Activated CD4-positive, alpha-beta T cell treated with anti-CD3 and anti-CD28 coated beads, Interleukin-2, amount 50 U/mL, for 16 hours (primary cell): ENCODE data around the gene EIF4G2.
A peak's percentile ranks its signal among the peaks of the same experiment; 100 is the strongest.

Experiments
- DNase-seq: peaks from one replicate; pipeline ENCODE4 v3.0.0-alpha.2; 2020

Gene EIF4G2

DNA sequence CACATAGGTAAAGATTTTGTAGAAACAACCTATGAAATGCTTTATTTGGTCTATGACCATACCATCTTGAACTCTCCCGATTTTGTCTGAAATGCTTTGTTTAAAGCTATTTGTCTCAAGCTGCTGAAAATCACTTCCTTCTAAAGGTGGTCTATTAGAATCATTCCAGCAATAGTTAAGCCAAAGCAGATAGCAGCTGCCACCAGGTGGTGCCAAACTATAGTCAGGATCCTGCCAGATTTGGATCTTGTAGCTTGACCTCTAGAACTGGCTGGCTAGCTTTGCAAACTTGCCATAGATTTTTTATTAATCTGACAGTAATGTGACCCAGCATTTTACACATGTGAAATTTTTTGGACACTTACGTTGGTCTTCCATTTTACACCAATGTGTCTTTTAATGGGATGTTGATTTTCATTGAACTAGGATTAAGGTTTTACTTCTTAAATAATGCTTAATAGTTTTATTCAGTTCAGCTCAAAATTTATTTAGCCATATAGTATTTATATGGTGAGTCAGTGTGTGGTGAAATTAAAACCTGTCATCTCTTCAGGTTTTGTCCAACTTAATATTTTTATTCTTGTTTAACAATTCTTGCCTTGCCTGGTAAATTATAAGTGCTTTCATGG lies 38.0 kb downstream of the EIF4G2 start:
- DNase-seq, result peak; percentile 28

DNA sequence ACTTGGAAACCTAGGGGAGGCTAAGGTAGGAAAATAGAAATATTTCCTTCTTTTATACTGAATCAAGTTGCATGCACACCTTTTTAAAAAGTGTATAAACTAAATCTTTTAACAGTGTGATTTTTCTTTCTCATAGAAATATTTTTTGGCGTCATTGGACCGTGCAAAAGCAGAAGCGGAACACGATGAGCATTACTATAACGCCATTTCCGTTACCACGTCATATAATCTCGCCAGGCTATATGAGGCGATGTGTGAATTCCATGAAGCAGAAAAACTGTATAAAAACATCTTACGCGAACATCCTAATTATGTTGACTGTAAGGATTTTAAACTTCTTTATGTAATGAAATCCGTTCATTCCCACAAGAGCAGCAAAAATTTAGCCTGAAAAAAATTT lies 44.3 kb downstream of the EIF4G2 start:
- no peak for DNase-seq

DNA sequence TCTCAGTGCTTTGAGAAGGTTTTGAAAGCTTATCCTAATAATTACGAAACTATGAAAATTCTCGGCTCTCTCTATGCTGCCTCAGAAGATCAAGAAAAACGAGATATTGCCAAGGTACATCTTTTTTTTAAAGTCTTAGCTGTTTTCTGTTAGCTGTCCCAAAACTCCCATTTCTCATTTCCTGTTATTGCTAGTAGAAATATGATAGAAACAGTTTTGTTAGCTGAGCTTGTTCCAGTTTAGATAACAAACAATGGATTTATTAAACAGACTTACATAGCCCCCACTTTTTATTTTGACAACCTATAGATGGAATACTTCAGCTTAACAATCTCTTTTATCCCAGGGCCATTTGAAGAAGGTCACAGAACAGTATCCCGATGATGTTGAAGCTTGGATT lies 45.0 kb downstream of the EIF4G2 start:
- DNase-seq, result no peak

DNA sequence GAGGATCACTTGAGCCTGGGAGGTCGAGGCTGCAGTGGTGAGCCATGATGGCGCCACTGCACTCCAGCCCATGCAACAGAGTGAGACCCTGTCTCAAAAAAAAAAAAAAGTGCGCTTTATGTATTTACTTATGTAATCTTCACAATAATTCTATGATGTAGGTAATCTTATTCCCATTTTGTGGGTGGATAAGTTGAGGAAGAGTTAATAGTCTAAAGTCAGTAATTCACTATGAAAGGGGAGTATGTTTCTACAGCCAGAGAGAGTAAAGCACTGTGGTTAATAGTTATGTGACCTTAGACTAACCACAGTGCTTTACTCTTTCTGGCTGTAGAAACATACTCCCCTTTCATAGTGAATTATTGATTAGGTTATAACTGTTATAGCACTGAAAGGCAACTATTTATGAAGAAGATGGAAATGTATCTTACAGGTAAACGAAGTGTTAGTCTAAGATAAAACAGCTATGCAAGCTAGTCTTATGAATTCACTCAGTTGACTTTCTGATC lies 45.8 kb downstream of the EIF4G2 start:
- DNase-seq, result no peak

DNA sequence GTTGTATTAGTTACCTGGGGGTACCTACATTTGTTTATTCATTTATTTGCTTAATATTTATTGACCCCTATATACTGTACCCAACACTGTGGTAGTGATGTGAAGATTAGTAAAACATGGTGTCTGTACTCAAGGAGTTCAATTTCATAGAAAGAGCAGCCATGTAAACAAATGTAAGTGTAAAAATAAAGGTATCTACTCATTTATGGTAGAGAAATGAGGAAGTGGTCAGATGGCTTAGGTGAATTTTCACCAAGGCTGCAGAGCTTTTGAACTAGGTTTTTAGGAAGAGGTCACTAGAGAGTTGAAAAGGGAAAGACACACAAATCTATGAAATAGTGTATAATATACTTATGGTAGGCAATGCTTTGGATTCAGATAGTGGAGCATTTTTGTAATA lies 46.5 kb downstream of the EIF4G2 start:
- no peak for DNase-seq

DNA sequence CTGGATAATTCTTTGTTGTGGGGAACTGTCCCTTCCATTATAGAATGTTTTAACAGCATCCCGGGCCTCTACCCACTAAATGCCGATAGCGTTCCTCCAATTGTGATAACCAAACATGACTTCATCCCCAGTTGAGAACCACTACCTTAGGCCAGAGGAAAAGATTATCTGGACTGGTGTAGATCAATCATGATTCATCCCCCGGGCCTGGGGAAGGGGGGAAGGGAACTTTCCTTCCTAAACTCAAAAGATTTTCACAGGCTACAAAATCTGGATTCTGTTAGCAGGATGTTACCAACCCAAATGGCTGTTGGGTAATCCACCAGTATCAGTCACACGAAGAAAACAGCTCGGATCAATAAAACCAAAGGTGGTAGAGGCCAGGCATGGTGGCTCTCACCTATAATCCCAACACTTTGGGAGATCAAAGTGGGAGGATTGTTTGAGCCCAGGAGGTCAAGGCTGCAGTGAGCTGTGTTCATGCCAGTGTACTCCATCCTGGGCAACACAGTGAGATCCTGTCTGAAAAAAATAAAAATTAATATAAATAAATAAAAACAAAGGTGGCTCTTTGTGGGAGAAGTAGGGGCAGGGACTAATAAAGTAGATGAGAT lies 47.5 kb downstream of the EIF4G2 start:
- DNase-seq, result no peak

DNA sequence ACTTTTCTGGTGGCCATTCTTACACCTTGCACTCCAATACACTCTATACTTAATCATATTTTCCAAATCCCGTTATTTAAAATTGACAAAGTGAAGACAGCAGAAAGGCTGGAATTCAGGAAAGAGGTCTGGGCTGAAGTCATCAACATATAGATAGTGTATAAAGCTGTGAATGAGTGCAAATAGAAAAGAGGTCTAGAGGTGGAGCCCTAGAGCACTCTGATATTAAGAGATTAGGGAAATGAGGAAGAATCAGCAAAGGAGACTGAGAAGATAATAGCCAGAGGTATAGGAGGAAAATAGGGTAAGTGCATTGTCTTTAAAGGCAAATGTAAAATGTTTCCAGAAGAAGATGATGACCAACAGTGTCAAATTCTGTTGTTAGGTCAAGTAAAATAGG lies 49.8 kb downstream of the EIF4G2 start:
- DNase-seq, result no peak

DNA sequence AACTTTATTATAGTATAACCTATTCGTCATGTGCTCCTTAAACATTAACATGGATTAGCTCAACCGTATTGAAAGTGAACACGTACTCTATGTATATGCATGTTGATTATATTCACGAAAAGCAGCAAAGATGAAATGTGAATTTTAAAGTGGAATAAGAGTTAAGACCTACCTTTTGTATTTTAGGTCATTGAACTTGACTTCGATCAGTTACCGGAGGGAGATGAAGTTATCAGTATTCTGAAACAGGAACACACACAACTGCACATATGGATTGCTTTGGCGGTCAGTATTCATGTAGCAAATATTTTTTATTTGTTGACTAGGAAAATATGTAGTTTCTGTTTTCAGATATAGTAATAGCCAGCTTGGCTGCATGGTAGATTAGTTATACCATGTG lies 56.2 kb downstream of the EIF4G2 start:
- no peak for DNase-seq

DNA sequence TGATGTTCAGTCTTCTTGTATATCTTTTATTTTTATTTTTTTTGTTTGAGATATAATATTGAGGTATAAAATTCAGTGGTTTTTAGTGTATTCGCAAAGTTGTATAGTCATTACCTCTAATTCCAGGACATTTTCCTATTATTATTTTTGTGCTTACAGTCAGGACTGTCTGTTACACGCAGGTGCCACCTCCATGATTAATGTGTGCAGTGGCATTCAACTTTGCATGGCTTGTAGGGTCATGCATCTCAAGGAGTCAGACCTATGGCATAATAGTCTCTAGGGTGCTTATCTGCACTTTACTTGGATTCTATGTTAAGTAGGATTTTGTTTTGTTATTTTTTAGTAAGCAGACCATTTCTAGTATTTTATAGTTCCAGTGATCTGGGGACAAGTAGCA lies 56.7 kb downstream of the EIF4G2 start:
- DNase-seq, result no peak

DNA sequence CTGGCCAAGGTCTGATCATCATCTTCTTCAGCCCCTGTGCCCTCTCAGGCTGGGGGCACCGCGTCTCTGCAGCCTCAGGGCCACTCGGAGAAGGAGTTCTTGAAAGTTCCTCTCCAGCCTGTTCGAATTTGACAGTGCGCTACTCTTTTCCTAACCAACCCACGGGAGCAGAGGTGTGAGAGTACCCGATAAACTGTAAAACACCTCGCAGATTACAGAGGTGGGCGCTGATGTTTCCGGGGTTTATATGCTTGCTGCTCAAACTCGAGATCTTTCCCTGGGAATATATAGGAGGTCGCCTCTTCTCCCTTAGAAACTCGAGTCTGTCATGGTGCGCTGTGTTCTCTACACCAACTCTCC lies 57.2 kb downstream of the EIF4G2 start:
- DNase-seq, result no peak

DNA sequence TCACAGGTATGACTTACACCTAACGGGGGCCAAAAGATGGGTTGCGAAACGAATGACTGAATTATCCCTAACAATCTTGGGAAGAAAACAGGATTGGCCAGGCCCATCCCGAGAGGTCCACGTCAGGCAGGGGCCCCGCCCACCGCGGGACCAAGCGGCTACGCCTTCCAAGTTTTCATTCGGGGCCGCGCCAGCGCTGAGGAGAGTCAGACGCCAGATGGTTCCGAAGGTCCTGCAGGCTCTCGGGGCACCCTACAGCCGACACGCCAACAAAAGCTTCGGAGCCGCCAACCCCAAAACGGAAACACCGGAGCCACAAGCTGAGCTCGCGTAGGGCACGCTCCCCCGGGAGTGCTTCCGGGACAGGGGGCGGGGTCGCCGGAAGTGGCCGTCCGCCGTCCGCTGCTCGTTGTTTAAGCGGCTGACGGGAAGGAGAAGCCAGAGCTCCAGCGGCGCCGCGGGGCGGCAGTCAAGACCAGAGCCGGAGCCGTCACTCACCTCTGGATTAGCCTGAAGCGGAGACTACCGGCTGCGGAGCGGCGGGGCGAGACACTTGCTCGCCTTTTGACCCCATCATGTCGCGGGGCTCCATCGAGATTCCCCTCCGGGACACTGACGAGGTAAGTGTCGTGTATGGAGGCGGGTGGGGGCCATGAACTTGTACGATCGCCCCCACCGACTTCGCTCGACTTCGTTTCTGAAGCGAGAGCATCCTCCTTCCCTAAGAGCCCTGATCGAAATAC lies 57.7 kb downstream of the EIF4G2 start, which contains the start of gene CTR9:
Gene CTR9 (plus strand): TSS at position 409 of the 743 bp plus-strand sequence. CDS start 167 bp downstream, at position 576.
- peak; percentile 95 for DNase-seq

DNA sequence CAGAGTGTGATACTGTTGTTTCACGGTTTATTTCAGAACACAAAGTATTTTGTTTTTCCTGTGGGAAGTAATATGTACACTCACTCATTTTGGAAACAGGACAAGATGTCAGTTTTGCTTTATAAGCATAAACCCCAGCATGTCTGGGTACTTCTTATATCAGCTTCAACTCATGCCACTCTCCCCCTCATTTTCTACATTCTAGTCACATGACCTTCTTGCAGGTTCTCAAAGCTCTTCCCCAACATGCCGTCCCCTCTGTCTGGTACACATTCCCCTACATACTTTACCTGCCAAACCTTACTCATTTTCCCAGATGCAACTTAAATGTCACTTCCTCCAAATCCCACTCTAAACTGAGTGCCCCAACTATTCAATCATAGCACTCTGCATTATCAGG lies 59.2 kb downstream of the EIF4G2 start:
- no peak for DNase-seq

DNA sequence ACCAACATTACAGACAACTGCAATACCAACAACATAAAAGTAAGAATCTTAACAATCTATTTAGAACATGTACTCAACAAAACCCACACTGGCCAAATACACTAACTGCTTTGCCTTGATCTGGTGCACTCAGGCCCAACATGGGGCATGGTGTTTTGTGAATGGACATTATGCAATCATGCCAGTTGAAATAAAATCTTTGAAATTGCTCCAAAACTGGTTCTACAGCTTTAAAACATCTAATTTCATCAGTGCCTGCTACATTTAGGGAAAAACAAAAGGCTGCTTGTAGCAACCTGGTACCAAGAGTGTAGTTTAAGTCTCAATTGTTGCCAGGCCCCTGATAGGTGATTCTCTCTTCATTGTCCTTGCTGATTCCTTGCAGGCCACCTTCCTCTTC lies 61.0 kb downstream of the EIF4G2 start:
- DNase-seq, result no peak
